Epithelial cell of proximal tubule (primary cell): ENCODE data around the gene ZNF57. TPM values are rescaled to one million over a fixed set of nuclear protein-coding genes. Genes with fewer than 3 reads are reported as not detected.

Experiments
- DNase-seq: peaks from one replicate; pipeline ENCODE4 v3.0.0-alpha.2; 2011; ENCODE audit warnings: low read depth
- H3K4me3 ChIP-seq: 2 replicates; pipeline ENCODE4 v1.5.1; 2011; ENCODE audit warnings: low read depth, mild to moderate bottlenecking, low read length
- total RNA-seq: library from RNA; depleted of rRNA; stranded (reverse); fragments of >200 nt; gene quantifications from 2 replicates; pipeline ENCODE4 v1.2.3, GENCODE V29; 2015
- TF ChIP-seq, protein P1 (sequence below): conservative IDR thresholded peaks from 2 replicates; pipeline ENCODE4 v1.5.1; 2012; ENCODE audit warnings: low read depth, mild to moderate bottlenecking, low read length

Gene ZNF57
- 2.7 and 4.5 TPM in 2 replicates for total RNA-seq

DNA sequence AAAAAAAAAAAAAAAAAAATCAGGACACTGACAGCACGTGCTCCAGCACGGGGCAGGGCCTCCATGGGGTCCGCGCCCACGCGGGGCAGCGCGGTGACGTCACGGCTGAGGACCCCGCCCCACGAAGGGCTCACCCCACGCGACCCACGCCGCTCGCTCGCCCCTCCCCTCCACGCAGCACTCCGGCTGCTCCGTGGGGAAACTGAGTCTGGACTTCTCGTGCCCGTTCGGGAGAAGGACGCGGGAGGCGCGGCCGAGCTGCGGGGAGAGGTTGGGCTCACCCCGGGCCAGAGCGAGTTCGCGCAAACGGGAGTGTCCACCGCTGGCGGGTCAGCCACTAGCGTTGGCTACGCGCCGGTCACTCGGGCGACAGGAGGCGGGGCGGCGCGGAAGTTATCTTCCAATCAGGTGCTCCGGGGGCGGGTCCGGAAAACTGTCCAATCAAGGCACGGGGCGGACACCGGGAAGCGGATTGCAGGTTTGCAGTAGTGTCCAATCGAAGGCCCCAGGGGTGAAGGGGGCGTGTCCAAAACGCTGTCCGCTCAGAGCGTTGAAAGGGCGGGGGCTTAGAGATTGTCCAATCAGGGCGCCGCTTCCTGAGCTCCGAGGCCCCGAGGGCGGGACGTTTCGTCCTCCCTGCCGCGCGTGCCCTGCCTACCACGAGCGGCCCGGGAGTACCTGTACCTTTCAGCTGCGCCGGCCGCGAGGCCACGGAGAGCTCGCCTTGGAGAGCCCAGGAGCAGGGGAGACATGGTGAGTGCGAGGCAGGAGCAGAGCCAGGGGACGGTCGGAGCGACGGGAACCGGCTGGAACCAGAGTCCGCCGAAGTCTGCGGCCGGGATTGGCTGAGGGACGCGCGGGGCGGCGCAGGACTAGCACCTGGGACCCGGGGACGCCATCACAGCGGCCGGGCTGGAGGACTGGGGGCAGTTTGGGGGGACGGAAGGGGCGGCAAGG is at the start of gene ZNF57:
ZNF57 (plus strand) TSS at position 633 of the 957 bp plus-strand sequence; CDS start at position 751, 118 bp downstream.
- TF ChIP-seq, protein P1, sequence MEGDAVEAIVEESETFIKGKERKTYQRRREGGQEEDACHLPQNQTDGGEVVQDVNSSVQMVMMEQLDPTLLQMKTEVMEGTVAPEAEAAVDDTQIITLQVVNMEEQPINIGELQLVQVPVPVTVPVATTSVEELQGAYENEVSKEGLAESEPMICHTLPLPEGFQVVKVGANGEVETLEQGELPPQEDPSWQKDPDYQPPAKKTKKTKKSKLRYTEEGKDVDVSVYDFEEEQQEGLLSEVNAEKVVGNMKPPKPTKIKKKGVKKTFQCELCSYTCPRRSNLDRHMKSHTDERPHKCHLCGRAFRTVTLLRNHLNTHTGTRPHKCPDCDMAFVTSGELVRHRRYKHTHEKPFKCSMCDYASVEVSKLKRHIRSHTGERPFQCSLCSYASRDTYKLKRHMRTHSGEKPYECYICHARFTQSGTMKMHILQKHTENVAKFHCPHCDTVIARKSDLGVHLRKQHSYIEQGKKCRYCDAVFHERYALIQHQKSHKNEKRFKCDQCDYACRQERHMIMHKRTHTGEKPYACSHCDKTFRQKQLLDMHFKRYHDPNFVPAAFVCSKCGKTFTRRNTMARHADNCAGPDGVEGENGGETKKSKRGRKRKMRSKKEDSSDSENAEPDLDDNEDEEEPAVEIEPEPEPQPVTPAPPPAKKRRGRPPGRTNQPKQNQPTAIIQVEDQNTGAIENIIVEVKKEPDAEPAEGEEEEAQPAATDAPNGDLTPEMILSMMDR = no peak
- peak within 1 kb of the TSS; percentile 96 for H3K4me3 ChIP-seq
- DNase-seq = peak; percentile 89

DNA sequence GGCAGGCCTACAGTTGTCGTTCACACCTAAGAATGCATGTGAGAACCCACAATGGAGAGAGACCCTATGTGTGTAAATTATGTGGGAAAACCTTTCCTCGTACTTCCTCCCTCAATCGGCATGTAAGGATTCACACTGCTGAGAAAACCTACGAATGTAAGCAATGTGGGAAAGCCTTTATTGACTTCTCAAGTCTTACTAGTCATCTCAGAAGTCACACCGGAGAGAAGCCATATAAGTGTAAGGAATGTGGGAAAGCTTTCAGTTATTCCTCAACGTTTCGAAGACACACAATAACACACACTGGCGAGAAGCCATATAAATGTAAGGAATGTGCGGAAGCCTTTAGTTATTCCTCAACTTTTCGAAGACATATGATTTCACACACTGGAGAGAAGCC is 48.1 kb upstream of the ZNF57 start:
- H3K4me3 ChIP-seq = no peak overlapping the region
- TF ChIP-seq, protein P1 = no peak
- no peak for DNase-seq

DNA sequence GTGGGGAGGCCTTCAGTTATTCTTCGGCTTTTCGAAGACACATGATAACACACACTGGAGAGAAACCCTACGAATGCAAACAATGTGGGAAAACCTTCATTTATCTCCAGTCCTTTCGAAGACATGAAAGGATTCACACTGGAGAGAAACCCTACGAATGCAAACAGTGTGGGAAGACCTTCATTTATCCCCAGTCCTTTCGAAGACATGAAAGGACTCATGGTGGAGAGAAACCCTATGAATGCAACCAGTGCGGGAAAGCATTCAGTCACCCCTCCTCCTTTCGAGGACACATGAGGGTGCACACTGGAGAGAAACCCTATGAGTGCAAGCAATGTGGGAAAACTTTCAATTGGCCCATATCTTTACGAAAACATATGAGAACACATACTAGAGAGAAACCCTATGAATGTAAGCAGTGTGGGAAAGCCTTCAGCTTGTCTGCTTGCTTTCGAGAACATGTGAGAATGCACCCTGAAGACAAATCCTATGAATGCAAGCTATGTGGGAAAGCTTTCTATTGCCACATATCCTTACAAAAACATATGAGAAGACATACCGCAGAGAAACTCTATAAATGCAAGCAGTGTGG is 47.6 kb upstream of the ZNF57 start:
- TF ChIP-seq, protein P1 = no peak

DNA sequence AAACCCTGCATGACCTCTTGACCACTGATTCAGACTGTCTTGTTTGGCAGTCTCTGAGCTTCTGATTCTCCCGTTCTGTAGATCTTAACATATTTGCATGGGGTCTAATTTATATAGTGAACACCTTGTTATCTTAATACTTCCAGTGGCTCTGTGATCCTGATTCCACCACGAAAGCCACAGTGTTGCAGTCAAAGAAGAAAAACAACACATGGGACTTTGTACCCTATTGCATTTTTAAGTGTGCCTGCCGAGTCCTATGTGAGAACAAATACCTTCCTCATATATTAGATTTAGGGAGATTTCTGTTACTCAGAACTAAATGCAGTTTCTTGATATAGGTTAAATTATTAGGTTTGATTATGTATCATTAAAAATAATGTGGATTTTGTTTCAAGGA is 45.9 kb upstream of the ZNF57 start:
- no peak overlapping the region for H3K4me3 ChIP-seq
- TF ChIP-seq, protein P1 = no peak
- DNase-seq = no peak

More for the DNA sequence above, 47.6 kb upstream of the ZNF57 start:
- no peak for DNase-seq
- no peak overlapping the region for H3K4me3 ChIP-seq

DNA sequence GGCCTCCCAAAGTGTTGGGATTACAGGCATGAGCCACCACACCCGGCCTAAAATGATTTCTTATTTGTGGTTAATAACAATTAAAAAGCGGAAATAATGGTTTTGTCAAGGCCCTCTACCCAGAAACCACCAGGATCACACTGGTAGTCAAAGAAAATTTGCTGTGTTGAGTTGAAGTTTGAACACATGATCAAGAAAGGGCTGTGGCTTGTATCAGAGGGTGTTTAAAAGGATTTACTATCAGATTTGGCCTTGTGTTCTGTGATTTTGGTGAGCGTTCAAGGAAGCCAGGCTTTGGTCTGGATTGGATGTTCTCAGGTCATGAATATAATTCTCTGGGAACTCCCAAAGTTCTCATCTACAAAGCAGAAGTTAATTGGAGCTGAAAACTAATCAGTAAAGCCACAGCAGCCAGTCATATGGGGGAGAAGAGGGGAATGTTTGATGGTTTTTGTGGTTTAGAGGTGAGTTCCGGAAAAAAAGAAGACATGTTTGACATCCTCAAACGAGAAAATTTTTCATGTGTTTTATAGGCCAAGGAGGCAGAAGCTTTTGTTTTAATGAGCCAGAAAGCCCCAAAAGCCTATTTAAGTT is 44.2 kb upstream of the ZNF57 start:
- TF ChIP-seq, protein P1 = no peak
- H3K4me3 ChIP-seq = no peak overlapping the region
- DNase-seq = no peak

DNA sequence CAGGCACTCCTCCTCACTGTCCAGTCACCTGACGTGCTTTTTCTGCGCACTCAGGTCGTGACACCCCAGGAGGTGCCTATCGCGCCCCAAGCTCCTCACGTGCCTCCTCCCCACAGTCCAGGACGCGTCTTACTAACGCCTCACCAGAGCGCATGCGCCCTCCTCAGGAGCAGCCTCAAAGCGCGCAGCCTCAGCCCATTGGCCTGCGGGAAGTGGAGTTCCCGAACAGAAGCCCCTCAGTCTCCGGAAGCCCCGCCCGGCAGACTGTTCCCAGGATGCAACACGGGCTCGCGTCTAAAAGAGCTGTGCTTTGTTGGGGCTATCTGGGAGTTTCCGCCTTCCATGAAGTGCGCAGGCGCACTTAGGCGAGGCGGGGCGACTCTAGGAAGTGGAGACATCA is 41.9 kb upstream of the ZNF57 start:
- DNase-seq = no peak
- TF ChIP-seq, protein P1 = no peak
- no peak overlapping the region for H3K4me3 ChIP-seq
